HepG2 (cell line): ENCODE measurements around the gene NID2. TPM values are rescaled to one million over a fixed set of nuclear protein-coding genes. Genes with fewer than 3 reads are reported as not detected.

Experiments used
- ATAC-seq: fragments of 200-7000 bp; cut with Tn5 transposase; 3 replicates; pipeline ENCODE4 v1.9.1; 2020; ENCODE audit warnings: mild to moderate bottlenecking, moderate library complexity
- BruUV-seq: library from RNA; stranded (reverse); fragments of 400-500 nt; replicated peaks from 2 replicates; lab custom pipeline; 2021; lab: Mats Ljungman, UMichigan
- CTCF ChIA-PET: fragments of 300-600 bp; formaldehyde crosslinking; extraction: SDS; loops from one replicate; lab custom pipeline; 2021; ENCODE audit warnings: low total read pairs, inconsistent platforms, low intra/inter-chr PET ratio; lab: Yijun Ruan, JAX
- POLR2A ChIA-PET: fragments of 350-600 bp; sonication (Branson Sonifier 250); formaldehyde crosslinking; loops from one replicate; lab custom pipeline; 2020; ENCODE audit warnings: antibody characterized with exemption, inconsistent platforms; lab: Yijun Ruan, JAX
- DNase-seq: peaks from one replicate; pipeline ENCODE4 v3.0.0-alpha.2; 2015; ENCODE audit warnings: low spot score
- FAIRE-seq: peaks from 3 replicates; lab custom pipeline; 2011; peaks lifted over from hg19 to GRCh38; lab: Jason Lieb, UNC
- H2AFZ ChIP-seq: one replicate; pipeline ENCODE4 v1.6.1; 2011; ENCODE audit warnings: low read length, inconsistent platforms
- H3K27ac ChIP-seq: fragments of 300-600 bp; 3 replicates; pipeline ENCODE4 v1.8.0; 2011; ENCODE audit warnings: mixed run types, mild to moderate bottlenecking, mixed read lengths, low read length, inconsistent platforms; ENCODE audit not compliant: insufficient read depth; ENCODE audit errors: extremely low read length
- H3K27me3 ChIP-seq, 2 experiments: fragments of 200-600 bp in 1 of 2; 2 replicates in 1 of 2; 3 replicates in 1 of 2; pipeline versions ENCODE4 v1.6.0 to v1.8.0; 2011; ENCODE audit warnings: low read length in 2 of 2, mild to moderate bottlenecking in 2 of 2, moderate library complexity in 2 of 2, inconsistent platforms in 1 of 2; ENCODE audit not compliant: insufficient read depth in 2 of 2, control insufficient read depth in 1 of 2
- H3K36me3 ChIP-seq, 2 experiments: fragments of 200-600 bp in 1 of 2; replicated peaks in 1 of 2; 2 replicates in 1 of 2; 3 replicates in 1 of 2; pipeline versions ENCODE4 v1.5.1 to v1.8.0; 2011; ENCODE audit warnings: low read length in 2 of 2, inconsistent platforms in 1 of 2; ENCODE audit not compliant: insufficient read depth in 2 of 2, control insufficient read depth in 1 of 2
- H3K4me1 ChIP-seq: 2 replicates; pipeline ENCODE4 v1.5.1; 2012; ENCODE audit warnings: low read length, inconsistent platforms; ENCODE audit not compliant: insufficient read depth
- H3K4me2 ChIP-seq: 2 replicates; pipeline ENCODE4 v1.6.0; 2011; ENCODE audit warnings: low read depth, low read length, inconsistent platforms
- H3K4me3 ChIP-seq, 3 experiments: fragments of 200-600 bp in 1 of 3; sonication (generic), shearing (Covaris generic) in 1 of 3; replicated peaks in 1 of 3; 2 replicates each; pipeline ENCODE4 v1.5.1; 2011 to 2016; ENCODE audit warnings: low read length in 3 of 3, inconsistent platforms in 2 of 3, low read depth in 2 of 3, mild to moderate bottlenecking in 2 of 3, control low read depth in 1 of 3, mixed read lengths in 1 of 3; ENCODE audit not compliant: insufficient read depth in 1 of 3
- H3K79me2 ChIP-seq: one replicate; pipeline ENCODE4 v1.6.1; 2011; ENCODE audit warnings: low read length, inconsistent platforms; ENCODE audit not compliant: insufficient read depth
- H3K9ac ChIP-seq: 2 replicates; pipeline ENCODE4 v1.6.0; 2011; ENCODE audit warnings: mild to moderate bottlenecking, low read depth, low read length, inconsistent platforms; ENCODE audit not compliant: insufficient read depth
- H3K9me3 ChIP-seq: 2 replicates; pipeline ENCODE4 v1.5.1; 2012; ENCODE audit warnings: mild to moderate bottlenecking, low read length
- H4K20me1 ChIP-seq: 2 replicates; pipeline ENCODE4 v1.6.0; 2011; ENCODE audit warnings: inconsistent platforms, mild to moderate bottlenecking, low read length, moderate library complexity; ENCODE audit not compliant: insufficient read depth
- AKAP8 ChIP-seq: sonication (generic); formaldehyde crosslinking; IDR thresholded peaks from 2 replicates; pipeline ENCODE4 v1.5.1; 2020; ENCODE audit warnings: mild to moderate bottlenecking, missing genetic modification reagents
- GLI4 ChIP-seq: sonication (generic); formaldehyde crosslinking; IDR thresholded peaks from 2 replicates; pipeline ENCODE4 v1.5.1; 2020; ENCODE audit warnings: missing genetic modification reagents, mild to moderate bottlenecking, moderate library complexity, borderline replicate concordance
- KLF13 ChIP-seq: sonication (generic); formaldehyde crosslinking; IDR thresholded peaks from 2 replicates; pipeline ENCODE4 v1.4.0; 2020; ENCODE audit warnings: mild to moderate bottlenecking, missing genetic modification reagents
- MEIS2 ChIP-seq: sonication (generic); formaldehyde crosslinking; IDR thresholded peaks from 2 replicates; pipeline ENCODE4 v1.9.0; 2021; ENCODE audit warnings: mild to moderate bottlenecking, missing genetic modification reagents
- POLR2G ChIP-seq: fragments of 200-400 bp; formaldehyde crosslinking; IDR thresholded peaks from 2 replicates; pipeline ENCODE4 v1.6.1; 2018; ENCODE audit warnings: mild to moderate bottlenecking, low read depth, low read length, moderate library complexity
- SETDB1 ChIP-seq: sonication (generic); formaldehyde crosslinking; IDR thresholded peaks from 2 replicates; pipeline ENCODE4 v1.5.1; 2020; ENCODE audit warnings: missing genetic modification reagents, mild to moderate bottlenecking, borderline replicate concordance
- TAF1 ChIP-seq: sonication (generic); formaldehyde crosslinking; IDR thresholded peaks from 2 replicates; pipeline ENCODE4 v1.4.0; 2020; ENCODE audit warnings: missing genetic modification reagents
- TP53 ChIP-seq: sonication (generic); formaldehyde crosslinking; conservative IDR thresholded peaks from 2 replicates; pipeline ENCODE4 v1.4.0; 2020; ENCODE audit warnings: missing genetic modification reagents
- ZNF337 ChIP-seq: sonication (generic); formaldehyde crosslinking; IDR thresholded peaks from 2 replicates; pipeline ENCODE4 v1.5.1; 2020; ENCODE audit warnings: missing genetic modification reagents, low read depth, mild to moderate bottlenecking, borderline replicate concordance
- ZNF605 ChIP-seq: sonication (generic); formaldehyde crosslinking; IDR thresholded peaks from 2 replicates; pipeline ENCODE4 v1.8.0; 2022; ENCODE audit warnings: mild to moderate bottlenecking, missing genetic modification reagents
- ZNF724P ChIP-seq: sonication (generic); formaldehyde crosslinking; IDR thresholded peaks from 2 replicates; pipeline ENCODE4 v1.8.0; 2022; ENCODE audit warnings: missing genetic modification reagents, borderline replicate concordance
- ZSCAN31 ChIP-seq: sonication (generic); formaldehyde crosslinking; IDR thresholded peaks from 2 replicates; pipeline ENCODE4 v1.5.0; 2020; ENCODE audit warnings: low read depth, mild to moderate bottlenecking, missing genetic modification reagents
- WGBS: methylation state at CpG from one replicate; pipeline ENCODE4 v1.1.6; 2017; ENCODE audit warnings: low lambda C conversion rate; 5-methylcytosine and 5-hydroxymethylcytosine counted together
- in situ Hi-C: cut with HindIII; loops from 2 replicates; pipeline ENCODE4 v1.10.0; 2017; ENCODE audit warnings: low pct_unique_long_range_greater_than_20kb; ENCODE audit not compliant: extremely low pct_ligation_motif_present
- intact Hi-C: fragments of 100-400 bp; cut with micrococcal nuclease; formaldehyde crosslinking; loops from one replicate; pipeline ENCODE4 v1.10.0; 2022; ENCODE audit not compliant: unreplicated experiment
- polyA plus RNA-seq, 8 experiments: library from polyadenylated mRNA; depleted of rRNA in 3 of 8; stranded (reverse) in 7 of 8; unstranded in 1 of 8; fragments of >200 nt; fragmentation: Illumina TruSeq in 4 of 8; extraction: Trizol in 4 of 8; gene quantifications; 2 replicates each; pipeline versions ENCODE4 v1.2.1 to v1.2.3, GENCODE V29; 2011 to 2016; ENCODE audit warnings: low read depth in 4 of 8, missing spikeins in 1 of 8, mixed read lengths in 1 of 8; ENCODE audit not compliant: insufficient read depth in 1 of 8
- total RNA-seq, 5 experiments: library from RNA; depleted of rRNA; stranded (reverse); fragments of >200 nt; fragmentation: Illumina TruSeq; extraction: Trizol; gene quantifications; 2 replicates each; pipeline ENCODE4 v1.2.3, GENCODE V29; 2016; ENCODE audit warnings: low read depth in 1 of 5
- TF ChIP-seq, protein P1 (sequence below): sonication (generic); formaldehyde crosslinking; IDR thresholded peaks from 2 replicates; pipeline ENCODE4 v1.4.0; 2020; ENCODE audit warnings: missing genetic modification reagents; ENCODE audit errors: not compliant biosample characterization
- TF ChIP-seq, protein P2 (sequence below): sonication (generic); formaldehyde crosslinking; IDR thresholded peaks from 2 replicates; pipeline ENCODE4 v1.5.1; 2020; ENCODE audit warnings: mild to moderate bottlenecking, missing genetic modification reagents, borderline replicate concordance

Gene NID2
- total and polyA plus RNA-seq, 2 of the 13 experiments (the other 11 are each of a cell fraction or from before 2014, with no cell fraction given): 0.11 TPM; not detected in 1

DNA sequence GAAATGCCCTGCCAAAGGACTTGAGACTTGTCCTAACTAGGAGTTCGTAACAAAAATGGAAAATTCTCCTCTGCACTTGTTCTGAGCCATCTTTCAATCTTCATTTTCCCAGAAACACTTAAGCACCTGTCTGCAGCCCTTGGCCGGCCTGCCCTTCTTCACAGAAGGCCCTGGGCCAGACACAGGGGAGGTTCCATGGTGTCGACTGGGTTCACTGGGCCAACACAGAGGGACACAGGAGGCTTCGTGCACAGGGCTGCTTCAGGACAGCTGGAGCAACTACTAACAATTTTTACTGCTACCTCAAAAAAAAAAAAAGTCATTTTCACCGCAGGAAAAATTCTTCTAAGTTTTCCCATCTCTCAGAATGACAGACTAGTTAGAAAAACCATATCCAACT is 19.6 kb downstream of the NID2 start (continued):
- TF ChIP-seq ZNF337 (CRISPR knock-in tag) (no peak), ZSCAN31 (no peak), POLR2G (no peak), TAF1 (CRISPR knock-in tag) (no peak)
- TF ChIP-seq, protein P1, sequence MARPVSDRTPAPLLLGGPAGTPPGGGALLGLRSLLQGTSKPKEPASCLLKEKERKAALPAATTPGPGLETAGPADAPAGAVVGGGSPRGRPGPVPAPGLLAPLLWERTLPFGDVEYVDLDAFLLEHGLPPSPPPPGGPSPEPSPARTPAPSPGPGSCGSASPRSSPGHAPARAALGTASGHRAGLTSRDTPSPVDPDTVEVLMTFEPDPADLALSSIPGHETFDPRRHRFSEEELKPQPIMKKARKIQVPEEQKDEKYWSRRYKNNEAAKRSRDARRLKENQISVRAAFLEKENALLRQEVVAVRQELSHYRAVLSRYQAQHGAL: no peak

DNA sequence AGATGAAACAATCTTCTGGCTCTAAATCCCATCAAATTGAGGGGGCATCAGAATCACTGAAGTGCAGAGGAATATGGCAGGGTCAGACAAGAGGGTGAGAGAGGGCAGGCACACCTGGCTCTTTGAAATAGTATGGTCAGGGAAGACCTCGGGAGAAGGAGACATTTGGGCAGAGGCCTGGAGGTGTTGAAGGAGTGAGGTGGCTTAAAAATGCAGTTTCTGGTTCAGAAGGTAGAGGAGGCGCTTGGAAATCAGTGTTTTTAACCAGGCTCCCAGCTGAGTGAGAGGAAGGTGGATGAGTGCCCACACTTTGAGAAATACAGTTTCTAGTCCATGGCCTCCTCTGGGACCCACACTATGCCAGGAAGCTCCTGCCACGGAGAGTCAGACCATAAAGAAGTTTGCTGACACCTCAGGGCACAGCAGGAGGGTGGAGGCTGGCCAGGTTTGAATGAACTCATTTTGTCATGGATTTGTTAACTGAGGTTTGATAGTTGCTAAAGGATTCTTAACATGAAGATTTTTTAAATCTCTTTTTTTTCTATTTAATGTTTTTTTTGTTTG is 20.1 kb downstream of the NID2 start:
- ChIA-PET CTCF (no interaction called here), POLR2A (no interaction called here)
- intact Hi-C loops: no loop called here
- H4K20me1 ChIP-seq: no peaks in the 10 kb centered on the region
- no TSS peak for BruUV-seq
- no peaks in the 10 kb centered on the region for H3K9me3 ChIP-seq
- no peak overlapping the region for H3K9ac ChIP-seq
- in situ Hi-C loops: no loop called here
- no peak overlapping the region for H3K4me2 ChIP-seq
- H2AFZ ChIP-seq: no peak overlapping the region
- DNase-seq (no peak), ATAC-seq (no peak), FAIRE-seq (no peak)
- H3K4me3 ChIP-seq: no peak overlapping the region
- H3K36me3 ChIP-seq: no peaks in the 10 kb centered on the region
- H3K4me1 ChIP-seq: peaks cover 13% of the 10 kb centered on the region
- 37% methylated on average over 3 of the region's 3 CpGs for WGBS
- no peaks in the 10 kb centered on the region for H3K79me2 ChIP-seq
- peaks cover 0 to 16% of the 10 kb centered on the region in 2 experiments; a peak in 3 of 5 replicates for H3K27me3 ChIP-seq
- TF ChIP-seq SETDB1 (CRISPR knock-in tag) (no peak), ZNF605 (CRISPR knock-in tag) (no peak), ZNF724P (CRISPR knock-in tag) (no peak), TP53 (no peak), AKAP8 (CRISPR knock-in tag) (no peak), MEIS2 (no peak), GLI4 (CRISPR knock-in tag) (no peak), KLF13 (CRISPR knock-in tag) (no peak)
- TF ChIP-seq, protein P2, sequence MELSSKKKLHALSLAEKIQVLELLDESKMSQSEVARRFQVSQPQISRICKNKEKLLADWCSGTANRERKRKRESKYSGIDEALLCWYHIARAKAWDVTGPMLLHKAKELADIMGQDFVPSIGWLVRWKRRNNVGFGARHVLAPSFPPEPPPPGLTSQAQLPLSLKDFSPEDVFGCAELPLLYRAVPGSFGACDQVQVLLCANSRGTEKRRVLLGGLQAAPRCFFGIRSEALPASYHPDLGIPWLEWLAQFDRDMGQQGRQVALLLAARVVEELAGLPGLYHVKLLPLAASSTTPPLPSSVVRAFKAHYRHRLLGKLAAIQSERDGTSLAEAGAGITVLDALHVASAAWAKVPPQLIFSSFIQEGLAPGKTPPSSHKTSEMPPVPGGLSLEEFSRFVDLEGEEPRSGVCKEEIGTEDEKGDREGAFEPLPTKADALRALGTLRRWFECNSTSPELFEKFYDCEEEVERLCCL: no peak
- no peak overlapping the region for H3K27ac ChIP-seq
